Activated CD8-positive, alpha-beta memory T cell treated with anti-CD3 and anti-CD28 coated beads, Interleukin-2, amount 50 U/mL, for 4 hours (primary cell): ENCODE measurements around the gene TRPM2.
"Not testable (repeated sequence)": the region's sequence is repeated elsewhere in the genome, so short reads cannot be mapped to it uniquely, and the experiment has no call there.

Experiments used
- DNase-seq: peaks from one replicate; pipeline ENCODE4 v3.0.0-alpha.2; 2020

TRPM2 gene

DNA sequence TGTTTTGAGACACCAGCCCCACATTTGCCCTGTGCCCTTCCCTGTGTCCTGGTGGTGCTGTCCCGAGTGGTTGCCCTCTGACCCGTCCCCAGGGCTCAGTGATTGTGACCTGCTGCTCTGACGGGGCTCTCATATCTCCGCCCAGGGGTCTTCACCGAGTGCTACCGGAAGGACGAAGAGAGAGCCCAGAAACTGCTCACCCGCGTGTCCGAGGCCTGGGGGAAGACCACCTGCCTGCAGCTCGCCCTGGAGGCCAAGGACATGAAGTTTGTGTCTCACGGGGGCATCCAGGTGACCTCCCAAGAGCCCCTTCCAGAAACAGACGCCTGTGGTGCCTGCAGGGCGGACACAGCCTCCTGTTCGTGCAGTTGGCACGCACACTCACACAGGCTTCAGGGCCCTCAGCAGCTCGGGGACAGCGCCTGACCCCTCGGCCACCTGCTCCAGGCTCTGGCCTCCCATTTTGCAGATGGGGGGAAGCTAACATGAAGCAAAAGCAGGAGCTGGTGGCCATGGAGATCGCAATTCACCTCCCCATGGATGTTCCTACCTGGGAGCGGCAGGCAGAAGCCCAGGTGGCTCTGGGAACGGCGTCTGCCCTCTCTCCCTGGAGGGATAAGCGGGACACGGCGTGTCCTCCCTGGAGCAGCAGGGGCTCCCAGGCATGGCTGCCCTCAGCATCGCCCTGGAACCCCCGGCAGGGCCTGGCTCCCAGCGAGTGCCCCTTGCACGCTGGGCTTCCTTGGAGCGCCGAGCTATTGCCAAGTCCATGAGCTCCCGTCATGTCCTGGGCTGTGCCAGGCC is 45.9 kb downstream of the TRPM2 start:
- no peak for DNase-seq

DNA sequence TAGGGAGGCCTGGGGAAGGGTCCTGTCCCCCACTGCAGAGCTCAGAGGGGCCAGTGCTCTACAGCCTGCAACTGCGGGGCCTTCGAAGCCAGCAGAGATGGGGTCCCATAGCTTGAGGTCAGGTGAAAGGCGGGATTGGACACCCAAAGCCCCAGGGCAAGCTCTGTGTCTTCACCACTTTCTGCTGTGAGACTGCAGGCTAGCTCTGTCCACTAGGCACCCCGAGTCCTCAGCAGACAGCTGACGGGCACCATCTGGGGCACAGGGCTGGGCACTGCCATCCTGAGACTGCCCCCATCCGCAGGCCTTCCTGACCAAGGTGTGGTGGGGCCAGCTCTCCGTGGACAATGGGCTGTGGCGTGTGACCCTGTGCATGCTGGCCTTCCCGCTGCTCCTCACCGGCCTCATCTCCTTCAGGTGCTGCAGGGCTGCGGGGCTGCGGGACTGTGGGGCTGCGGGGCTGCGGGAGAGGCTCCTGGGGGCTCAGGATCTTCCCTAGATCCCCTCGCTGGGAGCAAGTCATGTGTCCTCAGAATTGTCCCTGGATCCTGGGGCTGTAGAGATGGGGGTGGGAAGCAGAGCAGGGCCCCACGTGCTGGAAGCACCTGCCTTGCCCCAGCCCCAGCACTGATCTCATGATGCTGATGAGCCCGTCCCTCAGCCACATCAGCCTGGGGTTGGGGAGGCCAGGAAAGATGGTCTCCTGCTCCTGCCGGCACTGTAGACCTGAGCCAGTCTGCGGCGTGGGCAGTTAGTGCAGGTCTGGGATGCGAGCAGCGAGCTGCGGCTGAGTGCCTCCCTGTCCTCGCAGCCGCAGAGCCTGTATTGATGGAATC is 46.8 kb downstream of the TRPM2 start:
- no peak for DNase-seq

DNA sequence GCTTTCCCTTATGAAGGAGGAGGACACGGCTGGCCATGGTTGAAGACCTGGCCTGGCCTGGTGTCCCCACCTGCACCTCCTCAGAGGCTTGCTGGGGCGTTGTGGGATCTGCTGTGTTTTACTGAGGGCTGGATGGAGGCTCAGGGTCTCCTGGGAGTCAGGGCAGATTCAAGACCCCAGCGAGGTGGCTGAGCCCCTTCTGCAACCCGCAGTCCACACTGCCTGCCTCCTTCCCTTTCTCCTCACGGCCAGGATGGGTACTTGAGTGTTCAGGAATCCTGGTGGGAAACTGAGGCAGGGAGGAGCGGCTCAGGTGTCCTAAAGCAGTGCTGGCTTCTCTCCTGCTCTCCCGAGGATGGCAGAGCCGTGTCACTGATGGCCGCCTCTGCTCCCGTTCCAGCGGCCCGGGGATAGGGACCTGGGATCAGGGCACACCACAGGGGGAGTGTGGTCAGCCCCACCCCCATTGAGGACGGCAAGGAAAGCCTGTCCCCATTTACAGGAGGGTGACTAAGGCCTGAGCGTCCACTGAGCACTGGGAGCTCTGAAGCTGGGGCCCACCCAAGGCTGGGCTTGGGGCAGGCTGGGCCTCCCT is 47.5 kb downstream of the TRPM2 start:
- DNase-seq = no peak

DNA sequence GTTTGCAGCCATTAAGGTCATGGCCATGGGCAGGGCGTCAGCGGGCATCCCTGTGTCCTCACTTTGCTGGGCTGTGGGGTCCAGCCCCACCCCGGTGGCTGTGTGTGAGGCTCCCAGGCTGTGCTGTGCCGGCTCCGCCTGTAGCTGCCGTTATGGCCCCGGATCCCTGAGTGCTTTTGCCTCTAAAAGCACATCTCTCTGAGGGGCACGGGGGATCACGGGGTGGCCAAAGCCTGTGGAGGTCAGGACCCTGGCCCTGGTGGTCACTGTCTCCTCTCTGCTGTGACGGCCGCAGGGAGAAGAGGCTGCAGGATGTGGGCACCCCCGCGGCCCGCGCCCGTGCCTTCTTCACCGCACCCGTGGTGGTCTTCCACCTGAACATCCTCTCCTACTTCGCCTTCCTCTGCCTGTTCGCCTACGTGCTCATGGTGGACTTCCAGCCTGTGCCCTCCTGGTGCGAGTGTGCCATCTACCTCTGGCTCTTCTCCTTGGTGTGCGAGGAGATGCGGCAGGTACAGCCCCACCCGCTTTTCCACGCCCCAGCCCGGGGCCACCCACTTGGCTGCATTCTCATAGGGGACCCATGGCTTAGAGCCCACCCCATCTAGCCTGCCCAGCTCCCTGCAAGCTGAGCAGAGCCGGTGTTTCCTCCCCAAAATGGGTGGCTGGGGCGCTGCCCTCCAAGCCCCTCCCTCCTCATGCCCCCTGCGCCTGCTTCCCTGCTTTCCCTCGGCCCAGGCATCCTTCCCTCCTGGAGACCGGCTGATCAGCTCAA is 48.2 kb downstream of the TRPM2 start:
- no peak for DNase-seq

DNA sequence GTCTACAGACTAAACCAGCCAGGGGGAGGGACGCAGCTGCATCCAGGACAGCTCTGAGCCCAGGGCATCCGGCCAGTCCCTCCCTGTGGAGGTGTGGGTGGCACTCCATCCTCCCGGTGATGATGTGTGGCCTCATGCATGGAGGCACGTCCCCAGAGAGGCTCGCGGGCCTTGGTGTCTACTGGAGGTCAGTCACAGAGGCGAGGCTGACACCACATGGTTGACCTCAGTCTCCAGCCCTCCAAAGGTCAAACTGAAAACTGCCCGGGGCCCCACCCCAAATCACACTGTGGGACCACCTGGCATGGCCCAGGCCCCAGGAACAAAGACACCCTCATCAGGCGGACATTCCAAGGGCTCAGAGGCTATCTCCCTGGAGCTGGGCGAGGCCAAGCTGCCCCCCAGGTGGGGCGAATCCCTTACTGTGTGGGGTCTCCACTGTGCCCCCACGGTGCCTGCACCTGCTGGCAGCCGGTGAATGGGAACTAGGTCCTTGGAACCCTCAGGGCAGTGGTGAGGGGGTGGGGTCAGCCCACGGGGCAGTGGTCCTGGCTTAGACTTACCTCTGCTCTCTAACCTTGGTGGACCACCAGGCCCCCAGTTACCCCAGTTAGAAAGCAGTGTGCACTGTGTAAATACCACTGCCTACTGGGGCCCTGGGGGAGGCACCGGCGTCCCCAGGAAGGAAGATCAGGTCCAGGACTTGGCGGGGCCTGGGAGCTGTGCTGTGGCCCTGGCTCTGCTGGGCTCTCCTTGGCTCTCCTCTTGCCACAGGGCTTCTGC is 49.1 kb downstream of the TRPM2 start:
- no peak for DNase-seq

DNA sequence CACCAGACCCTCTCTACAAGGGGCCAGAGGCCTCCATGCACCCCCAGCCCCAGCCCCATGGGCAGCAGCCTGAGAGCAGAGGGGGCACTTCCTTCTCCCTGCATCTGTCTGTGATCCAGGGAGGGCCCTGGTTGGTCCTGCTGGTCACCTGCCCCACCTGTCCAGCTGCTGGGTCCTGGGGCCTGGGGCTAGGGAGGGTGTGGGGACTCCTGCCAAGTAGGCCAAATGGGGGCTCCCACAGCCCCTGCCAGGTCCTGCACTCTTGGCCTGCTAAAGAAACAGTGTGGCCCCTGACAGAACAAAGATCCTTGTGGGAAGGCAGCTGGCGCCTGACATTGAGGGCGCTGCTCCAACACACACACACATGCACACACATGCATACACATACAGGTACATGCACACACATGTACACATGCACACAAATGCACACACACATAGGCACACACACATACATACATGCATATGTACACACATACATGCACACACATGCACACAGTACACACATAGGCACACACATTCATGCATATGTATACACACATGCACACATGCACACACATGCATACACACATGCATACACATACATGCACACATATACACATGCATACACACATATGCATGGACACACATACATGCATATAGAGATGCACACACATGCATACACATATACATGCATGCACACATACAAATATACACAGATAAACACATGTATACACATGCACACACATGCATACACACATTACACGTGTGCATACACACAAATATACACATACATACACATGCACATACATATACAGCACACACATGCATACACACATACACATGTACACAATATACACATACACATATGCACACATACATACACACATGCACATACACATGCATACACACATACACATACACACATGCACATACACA is 49.9 kb downstream of the TRPM2 start:
- no peak for DNase-seq

DNA sequence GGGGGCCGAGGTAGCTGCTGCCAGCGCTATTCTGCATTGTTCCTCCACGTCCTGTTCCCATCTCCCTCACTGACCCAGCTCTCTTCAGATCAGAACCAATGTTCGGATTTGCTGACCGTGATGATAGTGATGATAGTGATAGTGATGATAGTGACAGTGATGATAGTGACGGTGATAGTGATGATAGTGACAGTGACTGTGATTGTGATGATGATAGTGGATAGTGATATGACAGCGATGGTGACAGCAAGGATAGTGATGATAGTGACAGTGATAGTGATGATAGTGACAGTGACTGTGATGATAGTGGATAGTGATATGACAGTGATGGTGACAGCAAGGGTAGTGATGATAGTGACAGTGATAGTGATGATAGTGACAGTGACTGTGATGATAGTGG is 51.1 kb downstream of the TRPM2 start:
- not testable (repeated sequence) for DNase-seq

DNA sequence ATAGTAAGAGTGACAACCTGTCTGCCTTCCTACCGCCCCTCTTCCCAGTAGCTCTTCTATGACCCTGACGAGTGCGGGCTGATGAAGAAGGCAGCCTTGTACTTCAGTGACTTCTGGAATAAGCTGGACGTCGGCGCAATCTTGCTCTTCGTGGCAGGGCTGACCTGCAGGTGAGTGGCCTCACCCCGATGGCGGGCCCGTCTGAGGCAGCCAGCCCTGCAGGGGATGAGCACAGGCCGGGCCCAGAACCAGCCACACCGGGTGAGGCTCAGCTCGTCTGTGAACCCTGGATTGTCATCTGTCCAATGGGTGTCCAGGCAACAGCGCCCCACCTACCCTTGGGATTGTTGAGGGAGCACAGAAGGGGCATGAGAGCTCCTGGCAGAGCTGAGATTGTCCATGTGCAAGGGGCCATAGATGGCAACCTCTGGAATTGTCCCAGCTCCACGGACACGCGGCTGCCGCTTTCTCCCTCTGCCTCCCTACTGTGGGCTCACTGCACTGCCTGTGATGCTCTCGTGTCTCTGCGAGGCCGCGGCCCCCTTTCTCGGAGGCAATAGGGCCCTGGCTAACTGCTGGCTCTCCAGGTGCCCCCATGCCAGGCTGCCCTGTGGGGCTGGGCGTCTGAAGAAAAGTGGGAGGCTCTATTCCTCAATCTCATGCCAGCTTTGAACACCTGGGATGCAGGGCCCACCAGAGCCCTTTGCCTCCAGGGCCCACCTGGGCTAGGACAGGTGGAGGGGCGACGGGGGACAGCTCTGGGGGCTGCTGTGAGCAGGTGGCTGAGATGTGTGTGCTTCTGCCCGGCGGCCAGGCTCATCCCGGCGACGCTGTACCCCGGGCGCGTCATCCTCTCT is 51.9 kb downstream of the TRPM2 start:
- no peak for DNase-seq

DNA sequence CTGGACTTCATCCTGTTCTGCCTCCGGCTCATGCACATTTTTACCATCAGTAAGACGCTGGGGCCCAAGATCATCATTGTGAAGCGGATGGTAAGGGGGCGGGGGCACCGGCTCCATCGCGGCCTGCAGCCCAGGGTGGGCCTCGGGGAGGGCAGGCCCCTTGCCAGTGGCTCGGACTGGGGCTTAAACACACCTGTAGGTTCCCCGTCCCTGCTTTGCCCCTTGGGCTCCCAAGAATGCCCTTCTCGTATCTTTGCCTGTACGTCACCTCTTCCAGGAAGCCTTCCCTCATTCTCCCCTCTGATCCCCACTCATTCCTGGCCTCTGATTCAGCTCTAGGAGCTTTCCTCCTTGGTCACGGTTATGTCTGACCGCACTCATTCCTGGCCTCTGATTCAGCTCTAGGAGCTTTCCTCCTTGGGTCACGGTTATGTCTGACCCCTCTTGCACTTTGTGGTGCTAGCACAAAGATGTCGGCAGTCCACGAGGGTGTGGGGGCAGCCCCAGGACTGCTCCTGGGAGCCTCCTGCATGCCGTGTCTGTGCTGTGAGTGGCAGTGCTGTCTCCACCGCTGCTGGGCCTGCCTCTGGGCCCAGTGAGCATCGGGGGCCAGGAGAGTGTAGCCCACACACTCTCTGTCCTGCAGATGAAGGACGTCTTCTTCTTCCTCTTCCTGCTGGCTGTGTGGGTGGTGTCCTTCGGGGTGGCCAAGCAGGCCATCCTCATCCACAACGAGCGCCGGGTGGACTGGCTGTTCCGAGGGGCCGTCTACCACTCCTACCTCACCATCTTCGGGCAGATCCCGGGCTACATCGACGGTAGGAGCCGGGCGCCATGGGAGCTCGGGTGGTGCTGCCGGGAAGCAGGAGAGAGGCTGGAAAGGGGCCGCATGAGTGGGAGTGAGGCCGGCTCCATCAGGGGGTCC is 52.8 kb downstream of the TRPM2 start:
- DNase-seq = no peak

DNA sequence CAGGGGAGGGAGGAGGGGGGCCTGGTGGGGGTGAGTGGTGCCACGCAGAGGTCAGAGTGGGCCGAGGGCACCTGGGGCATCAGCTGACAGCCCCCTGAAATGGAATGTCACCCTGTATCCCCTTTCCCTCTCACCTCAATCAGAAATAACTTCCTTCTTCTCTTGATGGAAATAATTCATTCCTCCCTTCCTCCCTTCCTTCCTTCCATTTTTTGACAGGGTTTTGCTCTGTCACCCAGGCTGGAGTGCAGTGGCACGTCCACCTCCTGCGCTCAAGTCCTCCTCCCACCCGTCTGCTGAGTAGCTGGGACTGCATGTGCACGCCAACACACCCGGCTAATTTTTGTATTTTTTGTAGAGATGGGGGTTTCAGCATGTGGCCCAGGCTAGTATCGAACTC is 53.5 kb downstream of the TRPM2 start:
- no peak for DNase-seq

DNA sequence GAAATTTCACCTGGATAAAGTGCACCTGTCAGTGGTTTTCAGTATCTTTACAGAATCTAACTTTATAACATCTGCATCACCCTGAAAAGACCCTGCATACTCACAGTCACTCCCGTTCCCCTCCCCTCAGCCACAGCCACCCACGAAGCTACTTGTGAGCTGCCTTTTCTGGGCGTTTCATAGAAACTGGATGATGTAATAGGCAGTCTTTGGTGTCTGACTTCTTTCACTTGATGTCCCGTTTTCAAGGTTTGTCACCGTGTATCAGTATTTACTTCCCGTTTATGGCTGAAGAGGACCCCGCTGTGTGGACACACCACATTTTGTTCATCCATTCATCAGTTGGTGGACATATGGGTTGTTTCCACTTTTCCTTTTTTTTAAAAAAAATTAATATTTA is 54.1 kb downstream of the TRPM2 start:
- DNase-seq = no peak

DNA sequence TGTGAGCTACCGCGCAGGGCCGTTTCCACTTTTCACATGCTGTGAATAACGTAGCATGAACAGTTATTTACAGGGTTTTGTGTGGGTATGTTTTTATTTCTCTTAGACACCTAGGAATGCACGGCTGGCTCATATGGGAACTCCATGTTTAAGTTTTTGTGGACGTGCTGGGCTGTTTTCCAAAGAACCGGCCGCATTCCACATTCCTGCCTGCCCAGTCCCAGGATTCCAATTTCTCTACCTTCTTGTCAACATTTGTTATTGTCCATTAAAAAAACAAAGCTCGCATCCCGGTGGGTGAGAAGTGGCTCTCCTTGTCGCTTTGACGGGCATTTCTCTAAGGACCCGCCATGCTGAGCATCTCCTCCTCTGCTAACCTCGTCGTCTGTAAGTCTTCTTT is 54.8 kb downstream of the TRPM2 start:
- no peak for DNase-seq

DNA sequence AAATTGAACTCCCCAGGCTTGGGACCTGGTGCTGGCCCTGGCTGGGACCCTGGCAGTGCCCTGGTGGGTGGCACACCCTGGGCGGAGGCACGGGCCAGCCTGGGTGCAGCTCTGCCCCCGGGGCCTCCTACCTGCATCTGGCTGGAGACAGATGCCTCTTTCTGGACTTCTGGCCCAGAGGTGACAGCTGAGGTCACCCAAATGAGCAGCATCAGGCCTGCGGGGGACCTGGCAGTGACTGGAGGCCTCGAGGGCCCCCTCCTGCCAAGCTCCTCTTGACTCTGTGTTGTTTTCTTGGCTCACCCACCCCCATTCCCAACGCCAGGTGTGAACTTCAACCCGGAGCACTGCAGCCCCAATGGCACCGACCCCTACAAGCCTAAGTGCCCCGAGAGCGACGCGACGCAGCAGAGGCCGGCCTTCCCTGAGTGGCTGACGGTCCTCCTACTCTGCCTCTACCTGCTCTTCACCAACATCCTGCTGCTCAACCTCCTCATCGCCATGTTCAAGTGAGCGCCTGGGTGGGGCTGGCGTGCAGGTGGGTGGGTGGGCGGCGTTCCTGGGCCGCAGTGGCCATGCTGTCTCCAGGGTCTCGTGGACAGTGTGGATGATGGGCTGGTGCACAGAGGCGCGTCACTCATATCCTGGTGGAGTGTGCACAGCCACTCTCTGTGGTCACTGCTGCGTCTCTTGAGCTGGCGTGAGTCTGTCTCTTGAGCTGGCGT is 60.3 kb downstream of the TRPM2 start:
- DNase-seq = no peak

DNA sequence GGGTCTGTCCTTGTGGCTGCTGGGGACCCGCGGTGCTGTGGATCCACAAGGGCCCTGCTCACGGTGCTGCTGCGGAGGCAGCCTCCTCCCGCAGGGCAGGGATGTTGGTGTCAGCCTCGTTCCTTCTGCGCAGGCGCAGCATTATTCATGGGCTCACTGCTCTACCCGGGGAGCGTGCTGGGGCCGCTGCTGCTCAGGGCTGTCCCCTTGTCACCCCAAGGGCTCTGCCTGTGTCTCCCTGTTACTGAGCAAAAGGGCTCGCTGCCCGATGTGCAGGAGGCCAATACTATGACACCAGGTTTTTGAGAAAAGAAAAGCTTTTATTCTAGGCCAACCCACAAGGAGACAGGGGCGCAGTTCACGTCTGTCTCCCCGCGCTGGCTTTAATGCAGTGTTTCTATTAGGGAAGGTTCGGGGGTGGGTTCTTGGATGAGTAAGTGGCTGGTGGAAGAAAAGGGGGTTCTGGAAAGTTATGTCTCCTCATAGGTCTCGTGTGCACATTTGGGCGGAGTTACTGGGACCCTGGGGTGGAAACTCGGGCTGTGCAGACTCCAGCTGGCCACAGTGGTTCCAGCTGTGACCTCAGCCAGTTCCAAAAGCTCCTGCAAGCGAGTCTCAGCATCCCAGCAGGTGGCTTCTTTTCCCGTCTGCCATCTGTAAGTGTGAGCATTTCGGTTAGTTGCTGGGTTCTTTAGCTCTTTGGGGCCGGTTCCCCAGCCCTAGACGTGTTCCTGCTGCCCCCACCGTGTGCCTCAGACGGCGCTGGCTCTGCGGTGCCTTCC is 61.1 kb downstream of the TRPM2 start:
- no peak for DNase-seq

DNA sequence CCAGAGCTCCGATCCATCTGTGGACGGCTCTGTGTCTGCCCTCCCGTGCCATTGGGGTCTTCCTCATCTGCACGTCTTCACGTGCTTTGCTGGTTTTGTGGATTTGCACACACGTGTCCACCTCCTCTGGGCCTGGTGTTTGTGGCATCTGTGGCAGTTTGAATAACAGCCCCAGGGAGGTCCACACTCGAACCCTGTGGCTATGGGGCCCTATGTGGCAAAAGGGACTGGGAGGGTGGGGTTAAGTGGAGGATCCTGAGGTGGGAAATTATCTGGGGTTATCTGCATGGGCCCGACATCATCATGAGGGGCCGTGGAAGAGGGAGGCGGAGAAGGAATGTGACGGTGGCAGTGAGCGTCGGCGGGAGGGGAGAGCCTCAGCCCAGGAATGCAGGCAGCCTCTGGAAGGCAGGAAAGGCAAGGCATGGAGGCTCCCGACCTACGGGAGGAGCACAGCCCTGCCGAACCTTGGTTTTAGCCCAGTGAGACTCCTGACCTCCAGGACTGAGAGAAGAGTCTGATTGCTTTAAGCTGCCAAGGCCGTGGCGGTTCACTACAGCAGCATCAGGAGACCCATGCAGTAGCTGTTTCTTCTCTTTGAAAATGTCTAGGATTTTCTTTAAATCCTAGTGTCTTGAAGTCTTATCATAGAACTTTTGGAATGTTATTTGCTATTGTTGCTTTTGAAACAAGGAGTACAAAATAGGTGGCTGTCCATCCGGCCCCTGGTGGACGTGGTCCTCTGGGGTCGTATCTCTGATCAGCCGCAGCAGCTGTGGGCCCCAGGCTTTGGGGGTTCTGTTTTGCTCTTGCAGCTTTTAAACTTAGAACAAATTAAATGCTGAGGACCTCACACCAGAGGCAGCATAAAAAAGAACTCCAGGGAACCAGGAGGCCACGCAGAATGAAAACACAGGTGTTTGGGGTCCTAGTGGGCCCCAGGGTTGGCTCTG is 61.9 kb downstream of the TRPM2 start:
- DNase-seq = no peak

DNA sequence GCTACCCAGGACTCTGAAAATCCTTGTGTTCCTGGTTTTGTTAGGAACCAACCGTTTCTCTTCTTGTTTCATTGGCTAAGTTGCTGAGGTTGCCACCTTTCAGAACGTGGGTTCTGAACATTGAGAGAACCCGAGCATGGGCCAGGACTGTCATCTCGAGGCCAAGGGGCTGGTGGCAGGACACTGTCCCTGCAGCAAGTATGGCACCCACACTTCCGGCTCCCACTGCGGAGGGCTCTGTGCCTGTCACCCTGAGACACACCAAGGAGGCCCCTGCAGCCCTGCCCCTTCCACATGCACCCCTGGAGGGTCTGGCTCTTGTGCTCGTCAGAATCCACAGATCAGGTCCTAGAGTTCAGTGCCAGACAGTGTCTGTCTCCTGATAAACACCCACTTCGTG is 62.8 kb downstream of the TRPM2 start:
- no peak for DNase-seq
